ENCODE measurements around the gene ICA1.

GRCh38 chr7:8120390-8121058 is 141.4 kb downstream of the ICA1 start:
- no peak for TF ChIP-seq CTCF (IDR thresholded peaks at IDR 0.05)
- TF ChIP-seq POLR2A (IDR thresholded peaks at IDR 0.05), result no peak

Data from thyroid gland (tissue), 4 donors.